Endodermal cell (in vitro differentiated cells): Measurements from ENCODE around the gene IL21. TPM values are rescaled to one million over a fixed set of nuclear protein-coding genes. Genes with fewer than 3 reads are reported as not detected.

Source experiments
- DNase-seq: peaks from one replicate; pipeline ENCODE4 v3.0.0-alpha.2; 2017
- H3K27ac ChIP-seq: 2 replicates; pipeline ENCODE4 v1.5.1; 2013; ENCODE audit warnings: mild to moderate bottlenecking, low read depth, low read length, moderate library complexity
- H3K27me3 ChIP-seq: 2 replicates; pipeline ENCODE4 v1.6.1; 2013; ENCODE audit warnings: mild to moderate bottlenecking, low read length, moderate library complexity; ENCODE audit not compliant: insufficient read depth, control insufficient read depth, poor library complexity, severe bottlenecking
- H3K36me3 ChIP-seq: 2 replicates; pipeline ENCODE4 v1.7.0; 2013; ENCODE audit warnings: mild to moderate bottlenecking, low read length, moderate library complexity; ENCODE audit not compliant: control insufficient read depth, insufficient read depth
- H3K4me1 ChIP-seq: one replicate; pipeline ENCODE4 v1.7.0; 2013; ENCODE audit warnings: low read length; ENCODE audit not compliant: control insufficient read depth, insufficient read depth
- H3K4me3 ChIP-seq: 2 replicates; pipeline ENCODE4 v1.5.1; 2013; ENCODE audit warnings: mild to moderate bottlenecking, low read length, moderate library complexity
- H3K9ac ChIP-seq: 2 replicates; pipeline ENCODE4 v1.6.1; 2013; ENCODE audit warnings: mild to moderate bottlenecking, low read length, moderate library complexity; ENCODE audit not compliant: poor library complexity, severe bottlenecking; ENCODE audit errors: extremely low read depth
- H3K9me3 ChIP-seq: 2 replicates; pipeline ENCODE4 v1.6.1; 2013; ENCODE audit warnings: mild to moderate bottlenecking, low read length, moderate library complexity; ENCODE audit not compliant: control insufficient read depth
- H3K27ac Mint-ChIP-seq: 2 replicates; pipeline ENCODE4 v1.8.0; 2020; ENCODE audit warnings: mixed read lengths
- H3K27me3 Mint-ChIP-seq: 2 replicates; pipeline ENCODE4 v1.8.0; 2021; ENCODE audit warnings: mild to moderate bottlenecking, mixed read lengths; ENCODE audit not compliant: insufficient read depth
- H3K36me3 Mint-ChIP-seq: 2 replicates; pipeline ENCODE4 v1.8.0; 2020; ENCODE audit warnings: low read depth, mixed read lengths
- H3K4me1 Mint-ChIP-seq: 2 replicates; pipeline ENCODE4 v1.8.0; 2020; ENCODE audit warnings: mixed read lengths
- H3K4me3 Mint-ChIP-seq: 2 replicates; pipeline ENCODE4 v1.8.0; 2020; ENCODE audit warnings: mild to moderate bottlenecking, moderate library complexity, mixed read lengths
- H3K9me3 Mint-ChIP-seq: 2 replicates; pipeline ENCODE4 v1.8.0; 2020; ENCODE audit warnings: mild to moderate bottlenecking, mixed read lengths
- WGBS, 2 experiments: methylation state at CpG; one replicate each; pipeline versions ENCODE4 v1.1.5 to v1.1.7; 2013; ENCODE audit warnings: missing lambda C conversion rate in 2 of 2, mixed read lengths in 1 of 2; ENCODE audit not compliant: insufficient coverage in 1 of 2, insufficient read length in 1 of 2; 5-methylcytosine and 5-hydroxymethylcytosine counted together
- total RNA-seq, 2 donors: library from RNA; stranded (reverse); fragmentation: NEBNext Ultra II Directional in 1 of 2; extraction: Animal tissue kit (Norgen Biotek cat#: 25700) in 1 of 2; gene quantifications; 2 replicates in 1 of 2; 3 replicates in 1 of 2; pipeline ENCODE4 v1.2.1, GENCODE V29; 2021
- TF ChIP-seq, protein P1 (sequence below): fragments of 200-600 bp; sonication (generic); conservative IDR thresholded peaks from 2 replicates; pipeline ENCODE4 v1.5.0; 2021; ENCODE audit warnings: antibody characterized with exemption, mild to moderate bottlenecking

Gene IL21
- total RNA-seq, 2 donors from 2014 or later: not detected

- DNase-seq: no peak
- no peak overlapping the region for H3K4me3 Mint-ChIP-seq
These were observed 14.3 kb upstream of the IL21 start for GRCh38 chr4:122635205-122635604.

GRCh38 chr4:122633211-122633610 is 12.3 kb upstream of the IL21 start:
- Histone ChIP-seq H3K27ac (no peak overlapping the region), H3K36me3 (no peaks in the 10 kb centered on the region), H3K9me3 (no peaks in the 10 kb centered on the region), H3K4me1 (no peaks in the 10 kb centered on the region), H3K9ac (no peak overlapping the region), H3K27me3 (no peaks in the 10 kb centered on the region), H3K4me3 (no peak overlapping the region)
- 89% methylated on average over 2 of the region's 2 CpGs; no CpG with 5 or more reads in 1 of the 2 experiments for WGBS, 2 experiments
- H3K4me3 Mint-ChIP-seq: no peak overlapping the region
- H3K27me3 Mint-ChIP-seq: no peaks in the 10 kb centered on the region
- no peaks in the 10 kb centered on the region for H3K9me3 Mint-ChIP-seq
- no peak overlapping the region for H3K27ac Mint-ChIP-seq
- DNase-seq: no peak
- H3K4me1 Mint-ChIP-seq: no peaks in the 10 kb centered on the region
- H3K36me3 Mint-ChIP-seq: no peaks in the 10 kb centered on the region
- TF ChIP-seq, protein P1, sequence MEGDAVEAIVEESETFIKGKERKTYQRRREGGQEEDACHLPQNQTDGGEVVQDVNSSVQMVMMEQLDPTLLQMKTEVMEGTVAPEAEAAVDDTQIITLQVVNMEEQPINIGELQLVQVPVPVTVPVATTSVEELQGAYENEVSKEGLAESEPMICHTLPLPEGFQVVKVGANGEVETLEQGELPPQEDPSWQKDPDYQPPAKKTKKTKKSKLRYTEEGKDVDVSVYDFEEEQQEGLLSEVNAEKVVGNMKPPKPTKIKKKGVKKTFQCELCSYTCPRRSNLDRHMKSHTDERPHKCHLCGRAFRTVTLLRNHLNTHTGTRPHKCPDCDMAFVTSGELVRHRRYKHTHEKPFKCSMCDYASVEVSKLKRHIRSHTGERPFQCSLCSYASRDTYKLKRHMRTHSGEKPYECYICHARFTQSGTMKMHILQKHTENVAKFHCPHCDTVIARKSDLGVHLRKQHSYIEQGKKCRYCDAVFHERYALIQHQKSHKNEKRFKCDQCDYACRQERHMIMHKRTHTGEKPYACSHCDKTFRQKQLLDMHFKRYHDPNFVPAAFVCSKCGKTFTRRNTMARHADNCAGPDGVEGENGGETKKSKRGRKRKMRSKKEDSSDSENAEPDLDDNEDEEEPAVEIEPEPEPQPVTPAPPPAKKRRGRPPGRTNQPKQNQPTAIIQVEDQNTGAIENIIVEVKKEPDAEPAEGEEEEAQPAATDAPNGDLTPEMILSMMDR: no peak

More at GRCh38 chr4:122635205-122635604, 14.3 kb upstream of the IL21 start:
- Histone ChIP-seq H3K4me3 (no peak overlapping the region), H3K9ac (no peak overlapping the region), H3K27ac (no peak overlapping the region), H3K4me1 (no peaks in the 10 kb centered on the region), H3K27me3 (no peaks in the 10 kb centered on the region), H3K36me3 (no peaks in the 10 kb centered on the region), H3K9me3 (no peaks in the 10 kb centered on the region)
- WGBS, 2 experiments: 79 to 81% methylated on average over 3 of the region's 3 CpGs
- Mint-ChIP-seq H3K36me3 (no peaks in the 10 kb centered on the region), H3K4me1 (no peaks in the 10 kb centered on the region), H3K9me3 (no peaks in the 10 kb centered on the region), H3K27ac (no peak overlapping the region), H3K27me3 (no peaks in the 10 kb centered on the region)
- TF ChIP-seq, protein P1: no peak

GRCh38 chr4:122632396-122633143 is 11.7 kb upstream of the IL21 start:
- no peaks in the 10 kb centered on the region for H3K4me1 Mint-ChIP-seq

More at GRCh38 chr4:122632396-122633143, 11.7 kb upstream of the IL21 start:
- TF ChIP-seq, protein P1: no peak
- Mint-ChIP-seq H3K4me3 (no peak overlapping the region), H3K36me3 (no peaks in the 10 kb centered on the region), H3K27ac (no peak overlapping the region), H3K9me3 (no peaks in the 10 kb centered on the region), H3K27me3 (no peaks in the 10 kb centered on the region)
- H3K27me3 ChIP-seq: no peaks in the 10 kb centered on the region
- no peaks in the 10 kb centered on the region for H3K9me3 ChIP-seq
- no peak overlapping the region for H3K4me3 ChIP-seq
- no peak overlapping the region for H3K27ac ChIP-seq
- no peak overlapping the region for H3K9ac ChIP-seq
- no peak for DNase-seq
- no peaks in the 10 kb centered on the region for H3K4me1 ChIP-seq
- no peaks in the 10 kb centered on the region for H3K36me3 ChIP-seq
- 91 to 98% methylated on average over 4 to 7 of the region's 7 CpGs for WGBS, 2 experiments
